ENCODE results near the gene EVC. TPM values are rescaled to one million over a fixed set of nuclear protein-coding genes. Genes with fewer than 3 reads are reported as not detected.

EVC gene
- total RNA-seq, 1 donor from 2014 or later: 27.6 TPM

DNA sequence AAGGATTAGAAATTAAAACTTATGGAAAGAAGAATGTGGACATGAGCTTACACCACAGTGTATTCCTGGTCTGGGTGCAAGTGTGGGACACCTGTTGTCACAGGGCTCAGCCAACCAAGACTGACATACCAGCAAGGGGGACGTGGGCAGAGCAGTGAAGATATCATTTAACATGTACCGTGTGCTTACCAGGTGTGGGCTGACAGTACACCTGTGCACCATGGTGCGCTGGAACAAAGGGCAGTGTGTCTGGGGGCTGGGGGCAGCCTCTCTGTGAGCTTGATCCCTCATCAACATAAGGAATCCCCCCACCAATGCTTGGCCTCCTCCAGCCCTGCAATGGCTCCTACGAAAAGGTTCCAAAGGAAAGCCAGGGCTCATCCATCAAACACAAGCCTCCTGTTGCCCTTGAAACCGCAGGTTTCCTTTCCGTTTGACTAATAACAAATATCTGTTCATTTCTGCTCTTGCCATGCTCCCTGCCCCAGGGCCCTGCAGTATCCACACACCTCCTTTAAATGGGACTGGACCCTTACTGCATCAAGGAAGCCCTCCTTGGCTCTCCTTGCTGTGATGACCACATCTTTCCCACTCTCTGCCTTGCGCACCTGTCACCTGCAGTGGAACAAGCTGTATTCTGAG is 19.4 kb upstream of the EVC start:
- TF ChIP-seq CTCF (IDR thresholded peaks at IDR 0.05): no peak
- ATAC-seq (no peak), DNase-seq (no peak)
- Histone ChIP-seq H3K4me1 (no peaks in the 10 kb centered on the region), H3K36me3 (peaks cover 52% of the 10 kb centered on the region), H3K27me3 (no peaks in the 10 kb centered on the region), H3K4me3 (no peak overlapping the region), H3K27ac (no peak overlapping the region), H3K9me3 (no peaks in the 10 kb centered on the region)
- intact Hi-C loops (cut with DNase I): no loop called here

- H3K9me3 ChIP-seq: no peaks in the 10 kb centered on the region
- peaks cover 39% of the 10 kb centered on the region for H3K36me3 ChIP-seq
- intact Hi-C loops (cut with DNase I): no loop called here
- ATAC-seq: no peak
- H3K27me3 ChIP-seq: no peaks in the 10 kb centered on the region
- DNase-seq: no peak
- no peaks in the 10 kb centered on the region for H3K4me1 ChIP-seq
- H3K4me3 ChIP-seq: no peak overlapping the region
- no peak overlapping the region for H3K27ac ChIP-seq
- no peak for TF ChIP-seq CTCF (IDR thresholded peaks at IDR 0.05)
Measured at GRCh38 chr4:5693871-5694270, 17.1 kb upstream of the EVC start.

- TF ChIP-seq CTCF (IDR thresholded peaks at IDR 0.05): no peak
- ATAC-seq (no peak), DNase-seq (no peak)
- H3K27me3 ChIP-seq: no peaks in the 10 kb centered on the region
- no peak overlapping the region for H3K4me3 ChIP-seq
- no peaks in the 10 kb centered on the region for H3K4me1 ChIP-seq
- H3K27ac ChIP-seq: no peak overlapping the region
- intact Hi-C loops (cut with DNase I): no loop called here
- H3K36me3 ChIP-seq: peaks cover 21% of the 10 kb centered on the region
- no peaks in the 10 kb centered on the region for H3K9me3 ChIP-seq
Measured at GRCh38 chr4:5696341-5696740, 14.7 kb upstream of the EVC start.

GRCh38 chr4:5700459-5700858 is 10.5 kb upstream of the EVC start:
- no peaks in the 10 kb centered on the region for H3K9me3 ChIP-seq
- no peaks in the 10 kb centered on the region for H3K4me1 ChIP-seq
- no peak for TF ChIP-seq CTCF (IDR thresholded peaks at IDR 0.05)
- ATAC-seq (no peak), DNase-seq (no peak)
- intact Hi-C loops (cut with DNase I): no loop called here
- H3K36me3 ChIP-seq: no peaks in the 10 kb centered on the region
- H3K27ac ChIP-seq: no peak overlapping the region
- H3K4me3 ChIP-seq: no peak overlapping the region
- no peaks in the 10 kb centered on the region for H3K27me3 ChIP-seq

DNA sequence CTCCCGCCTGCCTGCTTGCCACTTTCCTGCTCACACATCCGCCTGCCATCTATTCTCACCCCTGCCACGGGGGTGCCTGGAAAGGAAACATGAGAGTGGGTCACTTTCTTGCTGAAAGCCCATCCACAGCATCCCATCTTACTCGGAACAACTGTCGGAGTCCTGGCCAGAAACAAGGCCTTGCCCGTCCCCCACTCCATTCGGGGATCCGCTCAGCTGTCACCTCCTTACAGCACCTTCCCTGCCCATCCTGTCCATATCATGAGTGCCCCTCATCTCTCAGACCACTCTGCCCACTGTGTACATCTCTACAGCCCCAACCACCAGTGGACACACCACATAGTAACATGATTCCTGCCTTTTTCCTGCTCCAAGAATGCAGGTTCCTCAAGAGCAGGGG is 9.0 kb upstream of the EVC start:
- Histone ChIP-seq H3K27ac (no peak overlapping the region), H3K27me3 (no peaks in the 10 kb centered on the region), H3K9me3 (no peaks in the 10 kb centered on the region), H3K36me3 (no peaks in the 10 kb centered on the region), H3K4me1 (no peaks in the 10 kb centered on the region), H3K4me3 (no peak overlapping the region)
- DNase-seq (no peak), ATAC-seq (no peak)
- TF ChIP-seq CTCF (IDR thresholded peaks at IDR 0.05): no peak
- intact Hi-C loops (cut with DNase I): no loop called here

GRCh38 chr4:5703831-5704230 is 7.2 kb upstream of the EVC start:
- no peak for ATAC-seq
- DNase-seq: no peak

More at GRCh38 chr4:5703831-5704230, 7.2 kb upstream of the EVC start:
- no peak overlapping the region for H3K27ac ChIP-seq
- no peaks in the 10 kb centered on the region for H3K27me3 ChIP-seq
- intact Hi-C loops (cut with DNase I): no loop called here
- no peak overlapping the region for H3K4me3 ChIP-seq
- H3K36me3 ChIP-seq: no peaks in the 10 kb centered on the region
- no peak for TF ChIP-seq CTCF (IDR thresholded peaks at IDR 0.05)
- H3K4me1 ChIP-seq: peaks cover 6% of the 10 kb centered on the region
- no peaks in the 10 kb centered on the region for H3K9me3 ChIP-seq

All from upper lobe of right lung (tissue), 1 donor.